OCI-LY7 (cell line): ENCODE measurements around the gene CES4A.

ENCODE experiments used
- CTCF ChIP-seq: fragments of 200-600 bp; sonication (generic); conservative IDR thresholded peaks from 2 replicates; pipeline ENCODE4 v1.5.1; 2014; ENCODE audit warnings: mild to moderate bottlenecking, antibody characterized with exemption, low read length, moderate library complexity, mixed read lengths
- EZH2phosphoT487 ChIP-seq: fragments of 200-600 bp; sonication (generic); IDR thresholded peaks from 2 replicates; pipeline ENCODE4 v1.6.1; 2018; ENCODE audit warnings: low read depth, borderline replicate concordance, mild to moderate bottlenecking, mixed run types, antibody characterized with exemption, low read length, moderate library complexity, mixed read lengths

GRCh38 chr16:66961914-66962313 is 26.5 kb upstream of the CES4A start:
- TF ChIP-seq CTCF (no peak), EZH2phosphoT487 (no peak)
